H1 (cell line): ENCODE results near the gene RPS6KA2.

Experiments used
- ATF2 ChIP-seq: IDR thresholded peaks from 2 replicates; pipeline ENCODE4 v1.6.1; 2012; ENCODE audit warnings: low read length, inconsistent platforms
- ATF3 ChIP-seq: IDR thresholded peaks from 2 replicates; pipeline ENCODE4 v1.6.1; 2011; ENCODE audit warnings: low read depth, mild to moderate bottlenecking, low read length; ENCODE audit not compliant: insufficient read depth
- CTCF ChIP-seq, 3 experiments: IDR thresholded peaks; 1 replicate in 2 of 3; 2 replicates in 1 of 3; pipeline versions ENCODE4 v1.5.1 to v1.6.1; 2011; ENCODE audit warnings: low read length in 3 of 3, mild to moderate bottlenecking in 3 of 3, inconsistent platforms in 2 of 3, low read depth in 1 of 3, moderate library complexity in 1 of 3; ENCODE audit not compliant: insufficient read depth in 1 of 3; ENCODE audit errors: control extremely low read depth in 1 of 3
- FOSL1 ChIP-seq: IDR thresholded peaks from 2 replicates; pipeline ENCODE4 v1.6.1; 2011; ENCODE audit warnings: mild to moderate bottlenecking, low read depth, low read length, moderate library complexity; ENCODE audit not compliant: insufficient read depth

GRCh38 chr6:166556336-166556735, 70.7 kb downstream of the RPS6KA2 start:
- no peak for TF ChIP-seq CTCF (IDR thresholded peaks at IDR 0.05; ENCODE audit: control extremely low read depth in 1 of 3, insufficient read depth in 1 of 3, low read depth in 1 of 3, low read length in 3 of 3)
- no peak for TF ChIP-seq FOSL1
- TF ChIP-seq ATF2: no peak
- no peak for TF ChIP-seq ATF3
